GM12892 (cell line): ENCODE results near the gene TAF9.

Experiments used
- POLR2A ChIP-seq: IDR thresholded peaks from 2 replicates; pipeline ENCODE4 v1.6.1; 2011; ENCODE audit warnings: low read depth, low read length, control low read depth
- POLR2AphosphoS5 ChIP-seq: IDR thresholded peaks from 2 replicates; pipeline ENCODE4 v1.6.1; 2011; ENCODE audit warnings: low read depth, low read length, control low read depth
- TAF1 ChIP-seq: IDR thresholded peaks from 2 replicates; pipeline ENCODE4 v1.6.1; 2011; ENCODE audit warnings: low read depth, mild to moderate bottlenecking, control low read depth, low read length, borderline replicate concordance

DNA sequence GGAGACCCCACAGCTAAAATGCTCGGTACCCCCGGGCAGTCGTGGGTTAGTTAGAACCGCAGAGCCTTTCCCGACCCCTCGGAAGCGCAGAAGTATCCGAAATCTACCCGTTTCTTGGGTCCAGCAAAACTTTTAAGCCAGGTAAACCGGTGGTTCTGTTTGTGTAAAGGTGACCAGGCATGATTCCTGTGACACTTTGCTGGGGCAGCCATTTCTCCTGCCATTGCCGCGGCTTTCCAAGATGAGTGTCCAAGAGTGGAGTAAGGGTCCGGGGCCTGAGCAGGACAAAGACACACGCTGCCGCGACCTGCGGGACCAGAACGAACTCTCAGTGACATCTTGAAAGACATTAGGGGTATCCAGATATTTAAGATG lies 46.3 kb upstream of the TAF9 start:
- TF ChIP-seq POLR2A = no peak
- TF ChIP-seq POLR2AphosphoS5 = no peak
- TF ChIP-seq TAF1 = no peak
